Hepatocyte (in vitro differentiated cells): Measurements from ENCODE around the gene MSL3B.

Source experiments
- EZH2 ChIP-seq: fragments of 200-600 bp; sonication (generic); IDR thresholded peaks from 2 replicates; pipeline ENCODE4 v1.6.1; 2016; ENCODE audit warnings: antibody characterized with exemption, mild to moderate bottlenecking, borderline replicate concordance
- EZH2phosphoT487 ChIP-seq: fragments of 200-600 bp; sonication (generic); IDR thresholded peaks from one replicate; pipeline ENCODE4 v1.6.1; 2018; ENCODE audit warnings: antibody characterized with exemption, mild to moderate bottlenecking, low read depth, moderate library complexity; ENCODE audit not compliant: unreplicated experiment, severe bottlenecking
- TF ChIP-seq, protein P1 (sequence below): fragments of 200-600 bp; sonication (generic); IDR thresholded peaks from 2 replicates; pipeline ENCODE4 v1.5.1; 2016; ENCODE audit warnings: antibody characterized with exemption, mild to moderate bottlenecking; ENCODE audit not compliant: poor library complexity

DNA sequence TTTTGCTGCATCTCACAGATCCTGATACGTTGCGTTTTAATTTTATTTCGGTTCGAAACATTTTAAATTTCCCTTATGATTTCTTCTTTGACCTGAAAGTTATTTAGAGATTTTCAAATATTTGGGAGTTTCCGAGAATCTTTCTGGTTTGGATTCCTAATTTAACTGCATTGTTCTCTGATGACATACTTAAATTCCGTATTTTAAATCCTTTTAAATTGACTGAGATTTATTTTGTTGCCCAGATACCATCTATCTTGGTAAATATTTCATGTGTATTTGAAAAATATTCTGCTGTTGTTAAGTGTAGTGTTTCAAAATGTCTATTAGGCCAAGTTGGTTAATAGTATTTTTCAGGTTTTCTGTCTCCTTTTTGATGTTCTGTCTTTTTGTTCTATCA, 52.3 kb downstream of the MSL3B start:
- TF ChIP-seq, protein P1, sequence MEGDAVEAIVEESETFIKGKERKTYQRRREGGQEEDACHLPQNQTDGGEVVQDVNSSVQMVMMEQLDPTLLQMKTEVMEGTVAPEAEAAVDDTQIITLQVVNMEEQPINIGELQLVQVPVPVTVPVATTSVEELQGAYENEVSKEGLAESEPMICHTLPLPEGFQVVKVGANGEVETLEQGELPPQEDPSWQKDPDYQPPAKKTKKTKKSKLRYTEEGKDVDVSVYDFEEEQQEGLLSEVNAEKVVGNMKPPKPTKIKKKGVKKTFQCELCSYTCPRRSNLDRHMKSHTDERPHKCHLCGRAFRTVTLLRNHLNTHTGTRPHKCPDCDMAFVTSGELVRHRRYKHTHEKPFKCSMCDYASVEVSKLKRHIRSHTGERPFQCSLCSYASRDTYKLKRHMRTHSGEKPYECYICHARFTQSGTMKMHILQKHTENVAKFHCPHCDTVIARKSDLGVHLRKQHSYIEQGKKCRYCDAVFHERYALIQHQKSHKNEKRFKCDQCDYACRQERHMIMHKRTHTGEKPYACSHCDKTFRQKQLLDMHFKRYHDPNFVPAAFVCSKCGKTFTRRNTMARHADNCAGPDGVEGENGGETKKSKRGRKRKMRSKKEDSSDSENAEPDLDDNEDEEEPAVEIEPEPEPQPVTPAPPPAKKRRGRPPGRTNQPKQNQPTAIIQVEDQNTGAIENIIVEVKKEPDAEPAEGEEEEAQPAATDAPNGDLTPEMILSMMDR, result no peak
- TF ChIP-seq EZH2, result no peak
- no peak for TF ChIP-seq EZH2phosphoT487
